GM12891 (cell line): ENCODE data around the gene FLT3LG.

Source experiments
- DNase-seq: peaks from one replicate; pipeline ENCODE4 v3.0.0; 2011; ENCODE audit warnings: low spot score; ENCODE audit not compliant: insufficient read length
- FAIRE-seq: peaks from 2 replicates; lab custom pipeline; 2011; peaks lifted over from hg19 to GRCh38; lab: Jason Lieb, UNC
- PAX5 ChIP-seq: IDR thresholded peaks from 2 replicates; pipeline ENCODE4 v1.6.1; 2011; ENCODE audit warnings: low read length, moderate library complexity, mild to moderate bottlenecking; ENCODE audit not compliant: insufficient read depth, severe bottlenecking
- POLR2A ChIP-seq: IDR thresholded peaks from 2 replicates; pipeline ENCODE4 v1.6.1; 2011; ENCODE audit warnings: low read depth, low read length, control low read depth
- POLR2AphosphoS5 ChIP-seq: IDR thresholded peaks from 2 replicates; pipeline ENCODE4 v1.6.1; 2011; ENCODE audit warnings: low read depth, low read length, control low read depth
- POU2F2 ChIP-seq: IDR thresholded peaks from 2 replicates; pipeline ENCODE4 v1.6.1; 2011; ENCODE audit warnings: low read depth, mild to moderate bottlenecking, control low read depth, low read length, moderate library complexity
- SPI1 ChIP-seq: IDR thresholded peaks from 2 replicates; pipeline ENCODE4 v1.6.1; 2011; ENCODE audit warnings: low read depth, low read length, control low read depth
- TAF1 ChIP-seq: IDR thresholded peaks from 2 replicates; pipeline ENCODE4 v1.6.1; 2011; ENCODE audit warnings: low read depth, low read length, control low read depth

The FLT3LG gene

DNA sequence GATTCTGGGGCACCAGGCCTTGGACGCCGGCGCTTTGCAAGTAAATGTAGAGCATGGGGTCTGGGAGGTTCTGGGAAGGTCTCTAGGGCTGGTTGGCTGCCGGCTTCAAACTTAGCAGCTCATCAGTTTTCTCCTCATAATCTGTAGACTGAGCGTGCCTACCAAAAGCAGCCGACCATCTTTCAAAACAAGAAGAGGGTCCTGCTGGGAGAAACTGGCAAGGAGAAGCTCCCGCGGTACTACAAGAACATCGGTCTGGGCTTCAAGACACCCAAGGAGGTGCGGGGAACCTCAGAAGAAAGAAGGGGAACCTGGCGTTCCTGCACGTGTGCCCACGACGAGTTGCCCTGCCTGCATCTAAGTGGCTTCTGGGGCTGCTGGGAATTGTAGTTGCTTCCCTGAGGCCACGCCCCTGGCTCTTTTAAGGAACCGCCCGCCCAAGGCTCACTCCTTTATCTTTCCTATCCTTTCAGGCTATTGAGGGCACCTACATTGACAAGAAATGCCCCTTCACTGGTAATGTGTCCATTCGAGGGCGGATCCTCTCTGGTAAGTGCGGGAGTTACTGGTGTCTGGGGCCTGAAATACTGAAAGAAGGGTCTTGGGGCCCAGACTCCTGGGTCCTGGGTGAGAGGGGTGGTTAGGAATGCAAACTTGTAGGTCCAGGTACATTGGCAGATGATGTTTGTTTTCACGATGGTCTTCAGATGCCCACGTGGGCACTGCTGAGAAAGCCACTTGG, 23.2 kb downstream of the FLT3LG start:
- TF ChIP-seq SPI1 (peak; percentile 62), POLR2AphosphoS5 (peak; percentile 79; the same call in 1 of the 2 replicates), POU2F2 (peak; percentile 20; the same call in 1 of the 2 replicates), PAX5 (no peak), POLR2A (peak; percentile 62), TAF1 (peak; percentile 41; the same call in 1 of the 2 replicates)
- FAIRE-seq = peak; percentile 64
- no peak for DNase-seq

DNA sequence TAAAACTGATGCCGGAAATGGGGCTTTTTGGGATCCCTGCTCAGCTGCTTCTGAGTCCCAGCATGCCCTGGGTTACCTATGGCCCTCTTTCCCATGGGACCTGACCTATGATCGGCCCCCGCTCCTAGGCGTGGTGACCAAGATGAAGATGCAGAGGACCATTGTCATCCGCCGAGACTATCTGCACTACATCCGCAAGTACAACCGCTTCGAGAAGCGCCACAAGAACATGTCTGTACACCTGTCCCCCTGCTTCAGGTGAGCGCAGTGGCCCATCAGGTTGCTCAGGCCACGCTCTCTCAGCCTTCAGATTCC, 23.7 kb downstream of the FLT3LG start:
- FAIRE-seq = no peak
- no peak for DNase-seq
- TF ChIP-seq POLR2AphosphoS5 = no peak
- TF ChIP-seq TAF1 = no peak
- no peak for TF ChIP-seq SPI1
- TF ChIP-seq POU2F2 = no peak
- no peak for TF ChIP-seq PAX5
- no peak for TF ChIP-seq POLR2A

DNA sequence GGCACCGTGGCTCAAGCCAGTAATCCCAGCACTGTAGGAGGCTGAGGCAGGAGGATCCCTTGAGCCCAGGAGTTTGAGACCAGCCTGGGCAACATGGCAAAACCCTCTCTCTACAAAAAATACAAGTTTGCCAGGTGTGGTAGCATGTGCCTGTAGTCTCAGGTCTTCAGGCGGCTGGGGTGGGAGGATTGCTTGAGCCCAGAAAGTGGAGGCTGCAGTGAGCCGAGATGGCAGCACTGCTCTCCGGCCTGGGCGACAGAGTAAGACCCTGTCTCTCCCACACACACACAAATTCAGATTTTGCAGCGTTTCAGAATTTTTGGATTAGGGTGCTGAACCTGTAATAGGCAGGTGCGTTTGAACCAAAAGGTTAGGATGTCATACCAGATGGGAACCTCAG, 24.5 kb downstream of the FLT3LG start:
- FAIRE-seq (no peak), DNase-seq (no peak)
- TF ChIP-seq POU2F2 (no peak), POLR2A (no peak), SPI1 (no peak), TAF1 (no peak), PAX5 (no peak), POLR2AphosphoS5 (no peak)

DNA sequence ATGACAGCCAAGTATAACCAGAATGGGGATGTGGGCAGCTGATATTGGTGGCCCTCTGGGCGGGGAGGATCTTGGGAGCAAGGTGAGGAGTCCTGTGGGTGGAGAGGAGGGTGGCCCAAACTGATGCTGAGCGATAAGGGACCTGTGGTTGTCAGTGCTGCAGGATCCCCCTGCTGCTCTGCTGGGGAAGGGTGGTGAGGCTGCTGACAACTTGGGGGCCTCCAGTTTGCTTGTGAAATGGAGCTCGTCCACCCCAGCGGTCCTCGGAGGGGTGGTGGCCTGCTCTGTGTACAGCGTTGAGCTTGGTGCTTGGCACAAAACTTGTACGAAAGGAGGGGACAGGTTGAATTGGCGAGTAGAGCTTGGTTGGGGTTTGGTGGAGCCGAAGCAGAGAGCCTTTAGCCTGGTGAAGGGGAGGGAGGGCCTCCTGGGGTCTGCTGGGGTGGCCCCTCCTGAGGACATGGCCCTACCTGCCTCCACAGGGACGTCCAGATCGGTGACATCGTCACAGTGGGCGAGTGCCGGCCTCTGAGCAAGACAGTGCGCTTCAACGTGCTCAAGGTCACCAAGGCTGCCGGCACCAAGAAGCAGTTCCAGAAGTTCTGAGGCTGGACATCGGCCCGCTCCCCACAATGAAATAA, 25.1 kb downstream of the FLT3LG start:
- FAIRE-seq = no peak
- DNase-seq = no peak
- TF ChIP-seq POU2F2 (no peak), PAX5 (no peak), POLR2A (peak; percentile 42), POLR2AphosphoS5 (no peak), TAF1 (no peak), SPI1 (no peak)

DNA sequence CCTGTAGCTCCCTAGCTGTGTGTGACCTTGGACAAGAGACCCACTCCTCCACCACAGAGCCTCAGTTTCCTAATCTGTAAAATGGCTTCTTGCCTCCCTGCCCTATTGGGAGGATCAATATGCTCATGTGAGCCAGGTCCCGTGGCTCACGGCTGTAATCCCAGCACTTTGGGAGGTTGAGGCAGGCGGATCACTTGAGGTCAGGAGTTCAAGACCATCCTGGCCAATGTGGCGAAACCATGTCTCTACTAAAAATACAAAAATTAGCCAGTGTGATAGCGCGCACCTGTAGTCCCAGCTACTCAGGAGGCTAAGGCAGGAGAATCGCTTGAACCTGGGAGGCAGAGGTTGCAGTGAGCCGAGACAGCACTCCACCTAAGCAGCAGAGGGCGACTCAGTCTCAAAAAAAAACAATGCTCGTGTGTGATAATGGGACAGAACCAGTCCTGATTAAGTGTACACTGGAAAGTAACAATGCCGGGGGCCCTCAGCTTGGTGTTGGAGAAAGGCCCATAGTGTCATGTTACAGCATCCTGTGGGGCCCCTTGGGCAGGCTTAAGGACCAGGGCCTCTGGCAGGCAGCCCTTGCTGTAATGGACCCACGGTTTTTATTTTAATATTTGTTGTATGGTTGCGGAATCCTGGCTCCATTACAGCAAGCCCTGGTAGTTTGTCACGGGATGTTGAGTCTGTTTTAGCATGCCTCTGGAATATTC, 29.0 kb downstream of the FLT3LG start:
- no peak for DNase-seq
- no peak for FAIRE-seq
- TF ChIP-seq PAX5 = no peak
- no peak for TF ChIP-seq POLR2AphosphoS5
- no peak for TF ChIP-seq POLR2A
- TF ChIP-seq POU2F2 = no peak
- TF ChIP-seq TAF1 = no peak
- TF ChIP-seq SPI1 = no peak

DNA sequence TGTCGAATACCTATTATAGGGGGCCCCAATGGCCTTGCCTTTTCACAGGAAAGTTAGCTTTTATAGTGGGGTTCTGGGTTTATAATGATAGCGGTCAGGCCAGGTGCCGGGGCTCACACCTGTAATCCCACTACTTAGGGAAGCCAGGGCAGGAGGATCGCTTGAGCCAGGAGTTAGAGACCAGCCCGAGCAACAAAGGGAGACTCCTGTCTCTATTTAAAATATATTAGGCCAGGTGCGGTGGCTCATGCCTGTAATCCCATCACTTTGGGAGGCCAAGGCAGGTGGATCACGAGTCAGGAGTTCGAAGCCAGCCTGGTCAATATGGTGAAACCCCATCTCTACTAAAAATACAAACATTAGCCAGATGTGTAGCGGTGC, 29.6 kb downstream of the FLT3LG start:
- FAIRE-seq (no peak), DNase-seq (no peak)
- TF ChIP-seq SPI1 = no peak
- TF ChIP-seq TAF1 = no peak
- no peak for TF ChIP-seq POLR2A
- no peak for TF ChIP-seq POLR2AphosphoS5
- no peak for TF ChIP-seq PAX5
- TF ChIP-seq POU2F2 = no peak

DNA sequence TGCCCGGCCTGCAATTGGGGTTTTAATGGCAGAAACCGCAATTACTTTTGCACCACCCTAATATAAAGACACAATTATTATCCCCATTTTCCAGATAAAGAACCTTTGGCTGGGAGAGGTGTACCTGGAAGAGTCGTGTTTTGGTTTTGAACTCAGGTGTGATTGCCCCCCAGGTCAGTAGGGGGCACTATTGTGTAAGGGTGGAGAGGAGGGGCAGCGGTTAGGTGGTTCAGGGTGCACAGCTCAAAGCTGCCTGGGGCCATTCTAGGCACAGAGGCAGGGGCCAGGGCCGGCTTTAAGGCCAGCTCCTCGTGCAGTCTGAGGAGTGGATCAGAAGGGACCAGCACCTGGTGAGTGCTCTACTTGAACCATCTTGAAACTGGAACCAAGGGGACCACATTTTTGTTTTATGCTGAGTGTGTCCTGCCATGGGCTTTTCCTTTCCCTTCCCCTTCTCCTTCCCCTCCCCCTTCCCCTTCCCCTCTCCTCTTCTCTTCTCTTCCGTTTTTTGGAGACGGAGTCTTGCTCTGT, 32.6 kb downstream of the FLT3LG start:
- DNase-seq (peak; percentile 82), FAIRE-seq (peak; percentile 96)
- TF ChIP-seq TAF1 (no peak), PAX5 (no peak), POLR2A (no peak), SPI1 (no peak), POLR2AphosphoS5 (no peak), POU2F2 (no peak)

DNA sequence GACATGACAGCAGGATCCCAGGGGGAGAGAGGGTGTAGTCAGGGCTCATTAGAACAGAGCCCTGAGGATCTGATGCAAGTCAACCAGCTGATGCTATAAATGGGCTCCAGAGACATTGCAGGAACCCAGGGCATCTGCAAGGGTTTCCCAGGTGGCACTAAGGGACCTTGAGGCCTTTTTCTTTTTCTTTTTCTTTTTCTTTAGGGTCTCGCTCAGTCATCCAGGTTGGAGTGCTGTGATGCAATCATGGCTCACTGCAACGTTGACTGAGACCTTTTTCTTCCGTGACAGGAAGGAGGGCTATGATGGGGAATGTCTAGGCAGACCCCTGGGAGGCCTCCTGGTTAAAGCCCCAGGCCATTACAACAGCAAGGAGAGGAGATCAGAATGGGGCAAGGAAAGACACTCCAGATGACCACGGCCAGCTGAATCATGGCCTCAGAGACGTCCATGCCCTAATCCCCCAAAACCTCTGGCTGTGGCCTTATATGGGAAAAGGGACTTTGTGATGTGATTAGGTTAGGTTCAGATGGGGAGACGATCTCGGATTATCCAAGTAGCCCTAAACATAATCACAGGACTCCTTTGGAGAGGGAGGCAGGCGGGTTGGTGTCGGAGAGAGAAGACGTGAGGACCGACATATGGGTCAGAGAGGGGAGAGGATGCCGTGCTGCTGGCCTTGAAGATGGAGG, 33.9 kb downstream of the FLT3LG start:
- FAIRE-seq (no peak), DNase-seq (no peak)

DNA sequence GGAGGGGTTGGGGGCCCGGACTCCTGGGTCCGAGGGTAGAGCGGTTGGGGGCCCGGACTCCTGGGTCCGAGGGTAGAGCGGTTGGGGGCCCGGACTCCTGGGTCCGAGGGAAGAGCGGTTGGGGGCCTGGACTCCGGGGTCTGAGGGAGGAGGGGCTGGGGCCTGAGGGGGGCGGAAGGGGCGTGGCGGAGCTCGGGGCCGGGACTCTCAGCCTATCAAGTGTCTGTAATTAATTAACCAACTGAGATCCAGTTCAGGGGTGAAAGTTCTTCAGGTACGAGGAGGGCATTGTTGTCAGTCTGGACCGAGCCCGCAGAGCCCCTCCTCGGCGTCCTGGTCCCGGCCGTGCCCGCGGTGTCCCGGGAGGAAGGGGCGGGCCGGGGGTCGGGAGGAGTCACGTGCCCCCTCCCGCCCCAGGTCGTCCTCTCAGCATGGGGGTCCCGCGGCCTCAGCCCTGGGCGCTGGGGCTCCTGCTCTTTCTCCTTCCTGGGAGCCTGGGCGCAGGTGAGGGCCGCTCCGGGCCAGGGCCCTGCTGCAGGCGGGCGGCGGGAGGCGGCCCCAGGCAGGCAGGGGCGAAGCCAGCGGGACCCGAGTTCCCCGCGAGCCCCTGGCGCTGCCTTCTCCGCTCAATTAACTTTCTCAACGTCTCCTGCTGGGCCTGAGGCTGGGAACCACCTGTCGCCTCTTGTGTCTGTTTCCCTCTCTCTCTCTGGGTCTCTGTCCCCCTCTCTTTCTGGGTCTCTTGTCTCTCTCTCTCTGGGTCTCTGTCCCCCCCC, 39.1 kb downstream of the FLT3LG start:
- no peak for TF ChIP-seq TAF1
- TF ChIP-seq SPI1 = no peak
- TF ChIP-seq POU2F2 = no peak
- TF ChIP-seq POLR2AphosphoS5 = no peak
- TF ChIP-seq POLR2A = no peak
- no peak for TF ChIP-seq PAX5
- no peak for DNase-seq
- peak; percentile 5 for FAIRE-seq

More for the DNA sequence above, 33.9 kb downstream of the FLT3LG start:
- TF ChIP-seq TAF1 = no peak
- no peak for TF ChIP-seq SPI1
- TF ChIP-seq PAX5 = no peak
- TF ChIP-seq POLR2A = no peak
- no peak for TF ChIP-seq POU2F2
- no peak for TF ChIP-seq POLR2AphosphoS5
